Common myeloid progenitor, CD34-positive (primary cell): ENCODE results near the gene CEP112.

Source experiments
- CTCF ChIA-PET: fragments of 350-600 bp; sonication (Branson Sonifier 250); formaldehyde crosslinking; loops from one replicate; lab custom pipeline; 2021; ENCODE audit warnings: antibody characterized with exemption; lab: Charles Lee
- POLR2A ChIA-PET: fragments of 350-600 bp; sonication (Branson Sonifier 250); formaldehyde crosslinking; loops from one replicate; lab custom pipeline; 2021; ENCODE audit warnings: antibody characterized with exemption; lab: Charles Lee
- DNase-seq, 3 donors: peaks; one replicate each; pipeline versions ENCODE4 v3.0.0 to v3.0.0-alpha.2; 2013
- H3K27ac ChIP-seq, 2 experiments: 1 replicate in 1 of 2; 2 replicates in 1 of 2; pipeline ENCODE4 v1.7.0; 2013; ENCODE audit warnings: inconsistent platforms in 2 of 2, low read length in 2 of 2, mild to moderate bottlenecking in 2 of 2, low read depth in 1 of 2, moderate library complexity in 1 of 2; ENCODE audit not compliant: severe bottlenecking in 2 of 2, insufficient read depth in 1 of 2, poor library complexity in 1 of 2
- H3K27me3 ChIP-seq, 5 experiments: replicated peaks in 2 of 5; 1 replicate in 3 of 5; 2 replicates in 2 of 5; pipeline versions ENCODE4 v1.6.1 to v1.7.0; 2013; ENCODE audit warnings: low read length in 4 of 5, mild to moderate bottlenecking in 2 of 5, moderate library complexity in 2 of 5, inconsistent platforms in 1 of 5; ENCODE audit not compliant: insufficient read depth in 5 of 5, control insufficient read depth in 4 of 5
- H3K36me3 ChIP-seq, 4 experiments: 1 replicate in 2 of 4; 2 replicates in 2 of 4; pipeline versions ENCODE4 v1.6.1 to v1.7.0; 2013; ENCODE audit warnings: low read length in 3 of 4, control low read depth in 1 of 4, mild to moderate bottlenecking in 1 of 4; ENCODE audit not compliant: control insufficient read depth in 4 of 4, insufficient read depth in 4 of 4
- H3K4me1 ChIP-seq, 4 experiments: 1 replicate in 3 of 4; 2 replicates in 1 of 4; pipeline versions ENCODE4 v1.6.1 to v1.7.1; 2013; ENCODE audit warnings: low read length in 3 of 4, mild to moderate bottlenecking in 3 of 4, control low read depth in 1 of 4, inconsistent platforms in 1 of 4, moderate library complexity in 1 of 4; ENCODE audit not compliant: control insufficient read depth in 4 of 4, insufficient read depth in 4 of 4; ENCODE audit errors: control extremely low read depth in 1 of 4
- H3K4me3 ChIP-seq, 7 experiments: 1 replicate in 4 of 7; 2 replicates in 3 of 7; pipeline versions ENCODE4 v1.5.1 to v1.7.0; 2013; ENCODE audit warnings: mild to moderate bottlenecking in 7 of 7, low read length in 6 of 7, moderate library complexity in 6 of 7, inconsistent platforms in 2 of 7, low read depth in 2 of 7, control low read depth in 1 of 7; ENCODE audit not compliant: insufficient read depth in 4 of 7, control insufficient read depth in 1 of 7; ENCODE audit errors: extremely low read depth in 1 of 7
- H3K9me3 ChIP-seq, 5 experiments: 1 replicate in 4 of 5; 2 replicates in 1 of 5; pipeline versions ENCODE4 v1.6.1 to v1.7.1; 2013; ENCODE audit warnings: low read length in 4 of 5, mild to moderate bottlenecking in 2 of 5, inconsistent platforms in 1 of 5, low read depth in 1 of 5, moderate library complexity in 1 of 5; ENCODE audit not compliant: control insufficient read depth in 4 of 5, insufficient read depth in 2 of 5; ENCODE audit errors: control extremely low read depth in 1 of 5
- WGBS: methylation state at CpG from one replicate; pipeline ENCODE4 v1.1.5; 2013; ENCODE audit not compliant: insufficient coverage; 5-methylcytosine and 5-hydroxymethylcytosine counted together

Gene CEP112

GRCh38 chr17:65918916-65919315 lies 273.0 kb downstream of the CEP112 start:
- H3K9me3 ChIP-seq, result no peaks in the 10 kb centered on the region
- 91% methylated on average over 4 of the region's 5 CpGs for WGBS
- no peak for DNase-seq
- no peak overlapping the region for H3K4me3 ChIP-seq
- no peaks in the 10 kb centered on the region for H3K4me1 ChIP-seq
- POLR2A ChIA-PET, result no interaction called here
- H3K27me3 ChIP-seq, result no peaks in the 10 kb centered on the region
- no peaks in the 10 kb centered on the region for H3K36me3 ChIP-seq
- CTCF ChIA-PET, result no interaction called here
- no peak overlapping the region for H3K27ac ChIP-seq

GRCh38 chr17:65918500-65918899 lies 273.4 kb downstream of the CEP112 start:
- ChIA-PET CTCF (no interaction called here), POLR2A (no interaction called here)
- Histone ChIP-seq H3K4me1 (no peaks in the 10 kb centered on the region), H3K9me3 (no peaks in the 10 kb centered on the region), H3K27me3 (no peaks in the 10 kb centered on the region), H3K4me3 (no peak overlapping the region), H3K27ac (no peak overlapping the region), H3K36me3 (no peaks in the 10 kb centered on the region)
- DNase-seq, result no peak
- WGBS, result no CpG with 5 or more reads among the region's 1 CpG

- POLR2A ChIA-PET, result no interaction called here
- no peak overlapping the region for H3K4me3 ChIP-seq
Measured at GRCh38 chr17:65917560-65917959, 274.4 kb downstream of the CEP112 start.

GRCh38 chr17:65916425-65916824 lies 275.5 kb downstream of the CEP112 start:
- Histone ChIP-seq H3K27me3 (no peaks in the 10 kb centered on the region), H3K27ac (no peak overlapping the region), H3K4me1 (no peaks in the 10 kb centered on the region), H3K4me3 (no peak overlapping the region), H3K36me3 (no peaks in the 10 kb centered on the region), H3K9me3 (no peaks in the 10 kb centered on the region)
- no peak for DNase-seq
- WGBS, result no CpG with 5 or more reads among the region's 2 CpGs
- ChIA-PET POLR2A (no interaction called here), CTCF (no interaction called here)

More at GRCh38 chr17:65917560-65917959, 274.4 kb downstream of the CEP112 start:
- Histone ChIP-seq H3K4me1 (no peaks in the 10 kb centered on the region), H3K36me3 (no peaks in the 10 kb centered on the region), H3K27me3 (no peaks in the 10 kb centered on the region), H3K27ac (no peak overlapping the region), H3K9me3 (no peaks in the 10 kb centered on the region)
- WGBS, result 92% methylated on average over 5 of the region's 6 CpGs
- DNase-seq, result no peak
- CTCF ChIA-PET, result no interaction called here

- no peaks in the 10 kb centered on the region for H3K27me3 ChIP-seq
- DNase-seq, result no peak
- H3K36me3 ChIP-seq, result no peaks in the 10 kb centered on the region
- WGBS, result 73% methylated on average over 5 of the region's 5 CpGs
- ChIA-PET POLR2A (no interaction called here), CTCF (interaction anchor here (1.3 kb wide), 1 partner anchor 13 kb away, joined by 3 read pairs; no protein-coding TSS in a partner anchor)
- H3K9me3 ChIP-seq, result peaks cover 0 to 3% (median 0%) of the 10 kb centered on the region in 5 experiments
- no peak overlapping the region for H3K4me3 ChIP-seq
- no peaks in the 10 kb centered on the region for H3K4me1 ChIP-seq
- H3K27ac ChIP-seq, result no peak overlapping the region
Measured at GRCh38 chr17:65914784-65915342, 277.1 kb downstream of the CEP112 start.

- whole genome bisulfite sequencing, result 100% methylated on average over 1 of the region's 4 CpGs
- Histone ChIP-seq H3K27ac (no peak overlapping the region), H3K36me3 (no peaks in the 10 kb centered on the region), H3K4me1 (no peaks in the 10 kb centered on the region), H3K4me3 (no peak overlapping the region), H3K9me3 (peaks cover 0 to 3% (median 3%) of the 10 kb centered on the region in 5 experiments), H3K27me3 (no peaks in the 10 kb centered on the region)
- CTCF ChIA-PET, result interaction anchor here (1.3 kb wide), 1 partner anchor 12 kb away, joined by 3 read pairs; no protein-coding TSS in a partner anchor
- no peak for DNase-seq
- POLR2A ChIA-PET, result no interaction called here
Measured at GRCh38 chr17:65913326-65913850, 278.5 kb downstream of the CEP112 start.

GRCh38 chr17:65910836-65911235 lies 281.1 kb downstream of the CEP112 start:
- no peaks in the 10 kb centered on the region for H3K4me1 ChIP-seq
- 83% methylated on average over 1 of the region's 1 CpG for WGBS
- POLR2A ChIA-PET, result no interaction called here
- H3K4me3 ChIP-seq, result no peak overlapping the region
- H3K9me3 ChIP-seq, result peaks cover 0 to 3% (median 3%) of the 10 kb centered on the region in 5 experiments
- H3K27me3 ChIP-seq, result no peaks in the 10 kb centered on the region
- H3K36me3 ChIP-seq, result no peaks in the 10 kb centered on the region
- DNase-seq, result no peak
- CTCF ChIA-PET, result no interaction called here
- no peak overlapping the region for H3K27ac ChIP-seq
